ENCODE results near the gene PRR5L. TPM values are rescaled to one million over a fixed set of nuclear protein-coding genes. Genes with fewer than 3 reads are reported as not detected.

Gene PRR5L
- 1 to 10 TPM; 5.1 to 10.0 (median 8.5) TPM for total RNA-seq

DNA sequence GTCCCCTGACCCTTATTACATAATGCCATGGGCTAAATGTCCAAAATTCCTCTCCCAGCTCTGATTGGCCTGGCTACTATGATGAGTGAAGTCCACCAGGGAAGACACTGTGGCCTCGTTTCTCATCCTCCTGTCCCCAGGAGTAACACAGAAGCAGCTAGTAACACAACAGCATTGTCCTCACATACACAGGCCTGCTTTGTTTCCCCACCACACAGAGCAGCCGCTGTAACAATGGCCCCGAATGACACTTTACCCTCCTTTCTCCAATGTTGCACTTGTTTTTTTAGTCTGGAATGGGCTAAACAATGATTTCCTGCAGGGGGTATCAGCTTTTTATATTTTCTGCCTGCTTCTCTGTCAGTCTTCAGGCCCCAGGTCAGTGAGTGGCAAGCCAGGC, at the start of gene PRR5L:
Gene PRR5L (plus strand): TSS at position 363 of the 400 bp plus-strand sequence. CDS start 104,834 bp downstream, outside the sequence.
- H3K9me3 Mint-ChIP-seq, result no peaks in the 10 kb centered on the region
- ATAC-seq, result no peak
- no peaks in the 10 kb centered on the region for H3K36me3 Mint-ChIP-seq (ENCODE audit: insufficient read depth)
- H3K4me3 Mint-ChIP-seq, result no peak within 1 kb of the TSS
- H3K27me3 Mint-ChIP-seq (ENCODE audit: low read depth), result no peaks in the 10 kb centered on the region
- no peak for DNase-seq
- peaks cover 3% of the 10 kb centered on the region for H3K4me1 Mint-ChIP-seq (ENCODE audit: low read depth)

GRCh38 chr11:36247493-36247892, 48.6 kb upstream of the PRR5L start:
- H3K36me3 Mint-ChIP-seq (ENCODE audit: insufficient read depth), result no peaks in the 10 kb centered on the region
- H3K9me3 Mint-ChIP-seq, result no peaks in the 10 kb centered on the region
- H3K27me3 Mint-ChIP-seq (ENCODE audit: low read depth), result peaks cover 48% of the 10 kb centered on the region
- DNase-seq, result no peak
- no peaks in the 10 kb centered on the region for H3K4me1 Mint-ChIP-seq (ENCODE audit: low read depth)
- ATAC-seq, result no peak
- H3K4me3 Mint-ChIP-seq, result no peak overlapping the region

DNA sequence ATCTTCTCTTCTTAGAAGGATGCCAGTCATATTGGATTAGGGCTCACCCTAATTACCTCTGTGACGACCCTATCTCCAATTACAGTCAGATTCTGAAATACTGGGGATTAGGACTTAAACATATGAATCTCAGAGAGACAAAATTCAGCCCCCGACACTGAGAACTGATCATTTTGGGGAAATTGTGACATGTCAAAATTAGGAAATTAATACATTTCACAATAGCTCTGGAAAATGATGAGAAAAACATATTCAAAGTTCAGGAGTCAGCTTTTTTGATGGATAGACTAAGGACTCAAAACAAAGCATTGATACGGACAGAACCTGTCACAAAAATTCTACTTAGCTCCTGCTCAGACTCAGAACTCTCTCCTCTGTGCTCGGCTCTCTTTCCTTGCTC, 47.7 kb upstream of the PRR5L start:
- Mint-ChIP-seq H3K9me3 (no peaks in the 10 kb centered on the region), H3K4me1 (ENCODE audit: low read depth) (no peaks in the 10 kb centered on the region), H3K27me3 (ENCODE audit: low read depth) (peaks cover 44% of the 10 kb centered on the region), H3K36me3 (ENCODE audit: insufficient read depth) (no peaks in the 10 kb centered on the region), H3K4me3 (no peak overlapping the region)
- DNase-seq, result no peak
- ATAC-seq, result no peak

DNA sequence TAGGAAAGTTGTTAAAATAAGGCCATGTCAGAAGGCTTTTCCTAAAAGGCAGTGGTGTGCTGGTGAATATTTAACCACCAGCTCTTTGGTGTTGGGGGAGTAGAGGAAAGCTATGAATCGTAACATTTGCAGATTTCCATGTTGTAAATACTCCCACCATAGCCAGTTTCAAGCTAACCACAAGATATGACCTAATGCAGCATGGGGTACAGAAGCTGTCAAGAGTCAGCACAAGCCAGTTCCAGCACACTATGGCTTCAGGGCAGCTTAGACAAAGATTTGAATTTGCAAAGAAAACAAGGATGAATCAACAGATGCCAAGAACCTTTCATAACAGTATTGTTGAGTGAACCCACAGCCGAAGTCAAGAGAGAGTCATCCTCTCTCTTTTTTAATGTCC, 46.8 kb upstream of the PRR5L start:
- Mint-ChIP-seq H3K9me3 (no peaks in the 10 kb centered on the region), H3K4me1 (ENCODE audit: low read depth) (no peaks in the 10 kb centered on the region), H3K4me3 (no peak overlapping the region), H3K27me3 (ENCODE audit: low read depth) (peaks cover 44% of the 10 kb centered on the region), H3K36me3 (ENCODE audit: insufficient read depth) (no peaks in the 10 kb centered on the region)
- ATAC-seq, result peak in 1 of 2 donors; percentile 43
- no peak for DNase-seq

DNA sequence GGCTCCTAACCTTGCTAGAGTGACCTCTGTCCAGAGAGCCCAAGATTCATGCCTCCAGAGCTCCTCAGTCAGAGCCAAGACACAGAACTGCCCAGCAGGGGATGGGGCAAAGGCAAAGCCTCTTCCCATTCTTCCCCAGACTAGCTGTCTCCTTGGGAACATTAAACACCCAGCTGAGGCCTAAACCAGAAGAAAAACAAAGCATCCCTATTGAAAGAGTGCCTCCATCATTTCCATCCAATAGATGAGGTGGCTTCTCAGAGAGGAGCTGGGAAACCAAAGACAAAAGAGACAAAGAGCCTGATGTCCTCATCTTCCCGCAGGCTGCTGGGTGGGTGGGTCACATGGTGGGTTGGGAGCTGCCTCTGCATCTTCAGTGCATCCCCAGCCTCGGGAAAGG, 44.3 kb upstream of the PRR5L start:
- H3K36me3 Mint-ChIP-seq (ENCODE audit: insufficient read depth), result no peaks in the 10 kb centered on the region
- no peaks in the 10 kb centered on the region for H3K4me1 Mint-ChIP-seq (ENCODE audit: low read depth)
- DNase-seq (no peak), ATAC-seq (no peak)
- no peaks in the 10 kb centered on the region for H3K9me3 Mint-ChIP-seq
- H3K27me3 Mint-ChIP-seq (ENCODE audit: low read depth), result peaks cover 29% of the 10 kb centered on the region
- no peak overlapping the region for H3K4me3 Mint-ChIP-seq

- H3K4me1 Mint-ChIP-seq (ENCODE audit: low read depth), result no peaks in the 10 kb centered on the region
- H3K9me3 Mint-ChIP-seq, result no peaks in the 10 kb centered on the region
- ATAC-seq (no peak), DNase-seq (no peak)
- no peak overlapping the region for H3K4me3 Mint-ChIP-seq
- peaks cover 24% of the 10 kb centered on the region for H3K27me3 Mint-ChIP-seq (ENCODE audit: low read depth)
- no peaks in the 10 kb centered on the region for H3K36me3 Mint-ChIP-seq (ENCODE audit: insufficient read depth)
Measured at GRCh38 chr11:36253238-36253637, 42.9 kb upstream of the PRR5L start.

GRCh38 chr11:36254713-36255112, 41.4 kb upstream of the PRR5L start:
- Mint-ChIP-seq H3K36me3 (ENCODE audit: insufficient read depth) (no peaks in the 10 kb centered on the region), H3K27me3 (ENCODE audit: low read depth) (peaks cover 32% of the 10 kb centered on the region), H3K4me3 (no peak overlapping the region), H3K4me1 (ENCODE audit: low read depth) (no peaks in the 10 kb centered on the region), H3K9me3 (no peaks in the 10 kb centered on the region)
- DNase-seq, result no peak
- no peak for ATAC-seq

- Mint-ChIP-seq H3K4me3 (no peak overlapping the region), H3K27me3 (ENCODE audit: low read depth) (peaks cover 23% of the 10 kb centered on the region), H3K36me3 (ENCODE audit: insufficient read depth) (no peaks in the 10 kb centered on the region), H3K9me3 (no peaks in the 10 kb centered on the region), H3K4me1 (ENCODE audit: low read depth) (no peaks in the 10 kb centered on the region)
- DNase-seq, result no peak
- no peak for ATAC-seq
Measured at GRCh38 chr11:36257351-36257750, 38.7 kb upstream of the PRR5L start.

- DNase-seq, result no peak
- Mint-ChIP-seq H3K27me3 (ENCODE audit: low read depth) (peaks cover 27% of the 10 kb centered on the region), H3K4me1 (ENCODE audit: low read depth) (no peaks in the 10 kb centered on the region)
Measured at GRCh38 chr11:36258730-36259360, 37.2 kb upstream of the PRR5L start.

GRCh38 chr11:36261094-36261493, 35.0 kb upstream of the PRR5L start:
- H3K4me3 Mint-ChIP-seq, result no peak overlapping the region
- H3K27me3 Mint-ChIP-seq (ENCODE audit: low read depth), result peaks cover 27% of the 10 kb centered on the region
- ATAC-seq (no peak), DNase-seq (no peak)
- no peaks in the 10 kb centered on the region for H3K9me3 Mint-ChIP-seq
- no peaks in the 10 kb centered on the region for H3K4me1 Mint-ChIP-seq (ENCODE audit: low read depth)
- H3K36me3 Mint-ChIP-seq (ENCODE audit: insufficient read depth), result no peaks in the 10 kb centered on the region

More at GRCh38 chr11:36258730-36259360, 37.2 kb upstream of the PRR5L start:
- no peaks in the 10 kb centered on the region for H3K9me3 Mint-ChIP-seq
- H3K36me3 Mint-ChIP-seq (ENCODE audit: insufficient read depth), result no peaks in the 10 kb centered on the region
- peak; percentile 32 to 47 for ATAC-seq
- H3K4me3 Mint-ChIP-seq, result no peak overlapping the region

DNA sequence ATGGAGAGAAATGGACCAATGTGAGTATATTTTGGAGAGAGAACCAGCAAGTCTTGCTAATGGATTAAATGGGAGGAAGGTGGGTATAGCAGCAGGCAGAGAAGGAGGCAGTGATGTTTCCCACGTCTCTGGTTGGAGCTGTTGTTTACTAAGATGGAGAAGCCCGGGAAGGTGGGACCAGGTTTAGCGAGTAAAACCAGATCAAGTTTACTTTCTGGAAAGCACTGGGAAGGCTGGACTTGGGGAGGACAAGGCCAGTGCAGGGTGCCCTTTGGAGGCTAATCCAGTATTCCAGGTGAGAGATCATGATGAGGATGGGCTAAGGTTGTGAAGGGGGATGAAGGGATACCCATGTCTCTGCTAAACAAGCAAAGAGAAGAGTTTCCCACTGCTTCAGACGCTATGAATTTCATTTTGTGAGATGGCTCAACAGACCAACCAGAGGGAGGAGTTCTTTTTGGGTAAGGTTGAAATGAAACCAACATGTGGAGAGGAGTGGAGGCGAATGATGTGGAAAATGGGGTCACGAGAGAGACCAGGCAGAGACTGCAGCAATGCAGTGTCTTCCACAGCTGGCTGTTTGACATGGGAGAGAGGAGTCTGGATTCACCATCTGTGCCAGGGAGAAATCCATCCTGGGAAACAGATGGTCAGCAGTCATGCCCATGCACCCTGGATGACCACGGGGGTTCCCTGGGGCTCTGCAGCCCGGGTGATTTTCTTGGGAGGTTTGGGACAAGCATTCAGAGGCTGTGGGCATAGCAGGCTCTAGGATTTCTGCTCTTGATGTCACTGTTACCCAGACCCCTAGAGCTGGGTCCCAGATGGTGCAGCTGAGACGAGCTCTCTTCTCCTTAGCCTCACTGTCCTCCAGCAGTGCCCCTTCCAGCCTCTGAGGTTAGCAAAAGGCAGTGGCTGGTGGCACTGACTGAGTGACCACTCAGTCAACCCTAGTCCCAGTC, 31.8 kb upstream of the PRR5L start:
- Mint-ChIP-seq H3K9me3 (no peaks in the 10 kb centered on the region), H3K4me3 (no peak overlapping the region), H3K4me1 (ENCODE audit: low read depth) (no peaks in the 10 kb centered on the region), H3K27me3 (ENCODE audit: low read depth) (peaks cover 16% of the 10 kb centered on the region), H3K36me3 (ENCODE audit: insufficient read depth) (no peaks in the 10 kb centered on the region)
- ATAC-seq (no peak), DNase-seq (no peak)

GRCh38 chr11:36264973-36265344, 31.1 kb upstream of the PRR5L start:
- Mint-ChIP-seq H3K9me3 (no peaks in the 10 kb centered on the region), H3K27me3 (ENCODE audit: low read depth) (peaks cover 14% of the 10 kb centered on the region), H3K4me1 (ENCODE audit: low read depth) (no peaks in the 10 kb centered on the region), H3K4me3 (no peak overlapping the region), H3K36me3 (ENCODE audit: insufficient read depth) (peaks cover 6% of the 10 kb centered on the region)
- DNase-seq (no peak), ATAC-seq (no peak)

DNA sequence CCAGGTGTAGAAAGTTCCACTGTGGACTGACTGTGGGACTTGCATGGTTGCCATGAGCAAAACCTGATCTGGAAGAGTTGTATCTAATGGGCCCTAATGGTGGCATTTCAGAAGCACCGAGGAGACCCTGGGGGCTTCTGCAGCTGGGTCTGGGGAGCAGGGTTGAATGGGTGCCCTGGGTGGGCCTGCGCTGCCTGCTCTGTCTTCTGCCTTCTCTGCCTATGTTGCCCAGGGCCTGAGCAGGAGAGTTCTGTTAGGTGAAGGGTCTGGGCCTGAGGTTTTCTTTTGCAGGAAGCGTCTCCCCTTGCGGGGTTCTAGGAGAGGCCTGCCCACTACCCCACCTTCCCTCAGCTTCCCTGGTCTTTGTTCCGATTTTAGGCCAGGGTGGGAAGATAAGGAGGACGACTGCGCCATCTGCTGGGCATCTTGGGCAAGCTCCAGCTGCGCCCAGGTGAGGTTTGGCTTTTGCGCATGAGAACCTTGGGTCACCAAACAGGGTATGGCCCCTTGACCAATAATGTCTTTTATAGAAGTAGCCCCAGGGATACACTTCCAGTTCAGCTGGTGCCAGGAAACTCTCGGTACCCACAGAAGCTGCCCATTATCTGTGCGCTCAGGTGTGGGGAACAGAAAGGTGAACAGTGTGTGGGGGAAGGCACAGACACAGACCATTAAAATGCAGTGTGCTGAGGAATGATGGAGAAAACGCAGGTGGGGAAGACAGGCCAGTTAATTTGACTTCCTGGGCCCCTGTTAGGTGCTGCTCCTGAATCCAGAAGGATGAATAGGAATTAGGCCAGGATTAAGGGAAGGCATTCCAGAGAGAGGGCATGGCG, 30.1 kb upstream of the PRR5L start:
- Mint-ChIP-seq H3K36me3 (ENCODE audit: insufficient read depth) (peaks cover 7% of the 10 kb centered on the region), H3K4me3 (no peak overlapping the region), H3K9me3 (no peaks in the 10 kb centered on the region), H3K27me3 (ENCODE audit: low read depth) (peaks cover 6% of the 10 kb centered on the region), H3K4me1 (ENCODE audit: low read depth) (no peaks in the 10 kb centered on the region)
- peak; percentile 49 for DNase-seq
- peak; percentile 70 to 79 for ATAC-seq

GRCh38 chr11:36266767-36267166, 29.3 kb upstream of the PRR5L start:
- Mint-ChIP-seq H3K4me3 (no peak overlapping the region), H3K9me3 (no peaks in the 10 kb centered on the region), H3K27me3 (ENCODE audit: low read depth) (peaks cover 4% of the 10 kb centered on the region), H3K36me3 (ENCODE audit: insufficient read depth) (peaks cover 14% of the 10 kb centered on the region), H3K4me1 (ENCODE audit: low read depth) (no peaks in the 10 kb centered on the region)
- no peak for DNase-seq
- ATAC-seq, result no peak
